ENCODE results near the gene SHISA9.

- no peak for TF ChIP-seq CTCF (conservative IDR thresholded peaks at IDR 0.05; ENCODE audit: low read depth, low read length)
- no peak for TF ChIP-seq EZH2 (IDR thresholded peaks at IDR 0.05; ENCODE audit: low read length, unreplicated experiment)
- TF ChIP-seq EZH2phosphoT487 (IDR thresholded peaks at IDR 0.05; ENCODE audit: borderline replicate concordance, low read length) = no peak
Observed at GRCh38 chr16:13244770-13245169, 343.4 kb downstream of the SHISA9 start.
